Activated CD4-positive, alpha-beta memory T cell treated with anti-CD3 and anti-CD28 coated beads for 36 hours (primary cell): ENCODE results near the gene PLEKHA5. TPM values are rescaled to one million over a fixed set of nuclear protein-coding genes. Genes with fewer than 3 reads are reported as not detected.
"Not testable (repeated sequence)": the region's sequence is repeated elsewhere in the genome, so short reads cannot be mapped to it uniquely, and the experiment has no call there.

Experiments used
- CTCF ChIA-PET: fragments of 350-600 bp; sonication (Branson Sonifier 250); formaldehyde crosslinking; loops from one replicate; lab custom pipeline; 2021; ENCODE audit warnings: antibody characterized with exemption, inconsistent platforms; lab: Charles Lee
- POLR2A ChIA-PET: fragments of 350-600 bp; sonication (Branson Sonifier 250); formaldehyde crosslinking; loops from one replicate; lab custom pipeline; 2021; ENCODE audit warnings: antibody characterized with exemption; lab: Charles Lee
- DNase-seq: peaks from one replicate; pipeline ENCODE4 v3.0.0-alpha.2; 2020
- H3K27ac Mint-ChIP-seq: one replicate; pipeline ENCODE4 v1.8.0; 2021; ENCODE audit warnings: mixed read lengths
- H3K27me3 Mint-ChIP-seq: one replicate; pipeline ENCODE4 v1.8.0; 2021; ENCODE audit warnings: mixed read lengths
- H3K36me3 Mint-ChIP-seq: one replicate; pipeline ENCODE4 v1.8.0; 2021; ENCODE audit warnings: mixed read lengths
- H3K4me1 Mint-ChIP-seq: one replicate; pipeline ENCODE4 v1.8.0; 2021; ENCODE audit warnings: low read depth, mixed read lengths
- H3K4me3 Mint-ChIP-seq: one replicate; pipeline ENCODE4 v1.8.0; 2021; ENCODE audit warnings: mild to moderate bottlenecking, mixed read lengths
- H3K9me3 Mint-ChIP-seq: one replicate; pipeline ENCODE4 v1.8.0; 2021; ENCODE audit warnings: mixed read lengths
- intact Hi-C: fragments of 100-400 bp; cut with micrococcal nuclease; formaldehyde crosslinking; loops from one replicate; pipeline ENCODE4 v1.15.1; 2023
- total RNA-seq, 2 experiments: library from RNA; stranded (reverse); gene quantifications; one replicate each; pipeline ENCODE4 v1.2.3, GENCODE V29; 2021

PLEKHA5 gene
- total RNA-seq, 2 experiments from 2014 or later, result 6.6 to 7.4 TPM

DNA sequence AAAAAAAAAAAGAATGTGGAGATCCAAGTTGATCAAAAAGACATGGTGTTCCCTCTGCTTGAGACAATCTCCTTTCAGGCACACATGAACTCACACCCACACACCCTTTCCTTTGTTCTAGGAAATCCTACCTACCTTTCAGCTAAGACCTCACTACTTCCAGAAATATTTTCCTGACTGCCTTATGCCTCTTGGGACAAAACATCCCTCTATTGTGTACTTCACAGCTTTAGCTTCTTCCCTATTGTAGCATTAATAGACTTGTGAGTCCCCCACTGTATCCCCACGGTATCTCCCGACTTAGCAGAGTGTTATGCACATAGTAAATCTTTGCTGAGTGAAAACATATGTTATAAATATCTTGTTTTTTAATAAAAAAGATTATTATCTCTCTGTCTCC lies 264.9 kb downstream of the PLEKHA5 start:
- Mint-ChIP-seq H3K36me3 (no peaks in the 10 kb centered on the region), H3K4me3 (no peak overlapping the region), H3K27ac (no peak overlapping the region), H3K9me3 (no peaks in the 10 kb centered on the region), H3K4me1 (no peaks in the 10 kb centered on the region), H3K27me3 (no peaks in the 10 kb centered on the region)
- intact Hi-C loops, result no loop called here
- POLR2A ChIA-PET, result no interaction called here
- no peak for DNase-seq
- CTCF ChIA-PET, result no interaction called here

DNA sequence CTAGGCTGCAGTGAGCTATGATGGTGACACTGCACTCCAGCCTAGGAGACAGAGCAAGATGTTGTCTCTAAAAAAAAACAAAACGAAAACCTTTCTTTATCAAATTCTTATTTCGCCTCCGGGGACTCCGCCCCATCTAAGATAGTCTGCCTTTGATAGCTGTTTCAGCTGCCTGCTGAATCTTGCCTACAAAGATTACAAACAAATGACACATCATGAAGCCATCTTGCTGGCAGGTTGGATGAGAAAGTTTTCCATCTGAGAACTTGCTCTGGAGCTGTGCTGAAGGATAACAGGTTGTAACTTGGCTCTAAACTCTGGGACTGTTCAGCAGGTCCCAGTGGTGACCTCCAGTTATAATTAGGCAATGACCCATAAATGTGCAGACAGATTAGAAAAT lies 268.0 kb downstream of the PLEKHA5 start:
- DNase-seq, result no peak
- H3K36me3 Mint-ChIP-seq, result no peaks in the 10 kb centered on the region
- POLR2A ChIA-PET, result no interaction called here
- no peaks in the 10 kb centered on the region for H3K9me3 Mint-ChIP-seq
- CTCF ChIA-PET, result no interaction called here
- H3K27ac Mint-ChIP-seq, result no peak overlapping the region
- no peaks in the 10 kb centered on the region for H3K27me3 Mint-ChIP-seq
- no peaks in the 10 kb centered on the region for H3K4me1 Mint-ChIP-seq
- no peak overlapping the region for H3K4me3 Mint-ChIP-seq
- intact Hi-C loops, result no loop called here

DNA sequence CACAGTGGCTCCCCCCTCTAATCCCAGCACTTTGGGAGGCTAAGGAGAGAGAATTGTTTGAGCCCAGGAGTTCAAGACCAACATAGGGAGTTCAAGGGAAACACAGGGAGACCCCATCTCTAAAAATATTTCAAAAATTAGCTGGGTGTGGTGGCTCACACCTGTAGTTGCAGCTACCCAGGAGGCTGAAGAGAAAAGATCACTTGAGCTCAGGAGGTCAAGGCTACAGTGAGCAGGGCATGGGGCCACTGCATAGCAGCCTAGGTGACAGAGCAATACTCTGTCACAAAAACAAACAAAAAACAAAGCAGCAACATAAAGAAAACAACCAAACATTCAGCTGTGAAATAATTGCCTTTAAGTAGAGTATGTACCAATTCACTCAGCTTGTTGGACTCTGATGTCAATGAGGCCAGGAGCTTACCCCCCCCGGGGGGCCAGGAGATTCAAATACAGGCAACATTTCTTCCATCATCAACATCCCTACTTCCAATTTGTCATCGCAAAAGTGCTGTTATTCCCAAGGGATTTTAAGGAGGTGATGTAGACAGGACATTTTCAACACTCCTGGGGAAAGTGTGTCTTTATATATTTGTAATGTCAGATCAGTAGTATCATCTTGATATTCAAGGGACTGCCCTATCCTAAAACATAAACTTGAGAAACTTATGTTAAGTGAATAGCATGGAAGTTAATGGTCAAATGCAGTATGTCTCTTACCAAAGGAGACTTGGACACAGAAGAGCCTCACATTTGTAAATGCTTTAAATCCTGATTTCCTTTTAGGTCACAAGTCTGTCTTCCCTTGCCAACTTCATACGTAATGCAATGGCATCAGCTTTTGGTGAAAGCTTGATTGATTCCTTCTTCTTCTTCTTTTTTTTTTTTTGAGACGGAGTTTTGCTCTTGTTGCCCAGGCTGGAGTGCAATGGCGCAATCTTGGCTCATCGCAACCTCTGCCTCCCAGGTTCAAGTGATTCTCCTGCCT lies 269.1 kb downstream of the PLEKHA5 start:
- Mint-ChIP-seq H3K27ac (no peak overlapping the region), H3K36me3 (no peaks in the 10 kb centered on the region), H3K27me3 (no peaks in the 10 kb centered on the region), H3K4me1 (no peaks in the 10 kb centered on the region), H3K9me3 (no peaks in the 10 kb centered on the region), H3K4me3 (no peak overlapping the region)
- intact Hi-C loops, result no loop called here
- CTCF ChIA-PET, result no interaction called here
- no peak for DNase-seq
- POLR2A ChIA-PET, result no interaction called here

DNA sequence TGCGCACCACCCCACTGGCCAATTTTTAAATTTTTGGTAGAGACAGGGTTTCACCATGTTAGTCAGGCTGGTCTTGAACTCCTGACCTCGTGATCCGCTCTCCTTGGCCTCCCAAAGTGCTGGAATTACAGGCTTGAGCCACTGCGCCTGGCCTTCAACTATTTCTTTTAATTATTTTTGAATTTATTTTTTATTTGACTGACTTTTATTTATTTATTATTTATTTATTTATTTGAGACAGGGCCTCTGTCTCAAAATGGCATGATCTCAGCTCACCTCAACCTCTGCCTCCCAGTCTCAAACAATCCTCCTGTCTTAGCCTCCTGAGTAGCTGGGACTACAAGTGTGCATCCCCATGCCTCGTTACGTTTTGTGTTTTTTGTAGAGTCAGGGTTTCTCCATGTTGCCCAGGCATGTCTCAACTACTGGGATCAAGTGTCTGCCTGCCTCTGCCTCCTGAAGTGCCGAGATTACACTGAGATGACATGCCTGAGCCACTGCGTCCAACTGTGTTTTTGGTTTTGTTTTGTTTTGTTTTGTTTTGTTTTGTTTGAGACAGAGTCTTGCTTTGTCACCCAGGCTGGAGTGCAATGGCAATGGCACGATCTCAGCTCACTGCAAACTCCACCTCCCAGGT lies 271.2 kb downstream of the PLEKHA5 start:
- POLR2A ChIA-PET, H3K4me1 Mint-ChIP-seq, H3K4me3 Mint-ChIP-seq, H3K36me3 Mint-ChIP-seq, CTCF ChIA-PET, H3K27me3 Mint-ChIP-seq, DNase-seq, H3K9me3 Mint-ChIP-seq, intact Hi-C loops, H3K27ac Mint-ChIP-seq: not testable (repeated sequence)

DNA sequence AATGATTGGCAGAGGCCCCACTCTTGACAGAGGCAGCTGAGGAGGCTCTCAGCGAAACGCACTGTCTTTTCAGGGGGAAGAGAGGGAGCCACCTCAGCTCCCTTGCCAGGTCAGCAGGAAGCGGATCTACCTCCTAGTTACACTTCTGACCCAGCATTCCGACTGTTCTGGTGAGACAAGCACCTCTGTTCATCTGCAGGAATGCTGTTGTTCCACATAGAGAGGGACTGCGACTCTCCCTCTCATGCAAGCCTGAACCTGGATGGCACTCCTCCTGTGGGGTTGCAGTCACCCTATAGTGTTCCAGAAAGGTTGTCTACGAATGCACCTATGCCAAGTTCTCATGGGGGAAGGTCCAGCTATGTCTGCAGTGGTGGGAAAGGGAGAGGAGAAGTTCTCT lies 272.7 kb downstream of the PLEKHA5 start:
- peaks cover 5% of the 10 kb centered on the region for H3K9me3 Mint-ChIP-seq
- peaks cover 3% of the 10 kb centered on the region for H3K36me3 Mint-ChIP-seq
- CTCF ChIA-PET, result no interaction called here
- no peak overlapping the region for H3K27ac Mint-ChIP-seq
- H3K27me3 Mint-ChIP-seq, result no peaks in the 10 kb centered on the region
- POLR2A ChIA-PET, result no interaction called here
- intact Hi-C loops, result no loop called here
- H3K4me1 Mint-ChIP-seq, result peaks cover 6% of the 10 kb centered on the region
- no peak overlapping the region for H3K4me3 Mint-ChIP-seq
- no peak for DNase-seq

DNA sequence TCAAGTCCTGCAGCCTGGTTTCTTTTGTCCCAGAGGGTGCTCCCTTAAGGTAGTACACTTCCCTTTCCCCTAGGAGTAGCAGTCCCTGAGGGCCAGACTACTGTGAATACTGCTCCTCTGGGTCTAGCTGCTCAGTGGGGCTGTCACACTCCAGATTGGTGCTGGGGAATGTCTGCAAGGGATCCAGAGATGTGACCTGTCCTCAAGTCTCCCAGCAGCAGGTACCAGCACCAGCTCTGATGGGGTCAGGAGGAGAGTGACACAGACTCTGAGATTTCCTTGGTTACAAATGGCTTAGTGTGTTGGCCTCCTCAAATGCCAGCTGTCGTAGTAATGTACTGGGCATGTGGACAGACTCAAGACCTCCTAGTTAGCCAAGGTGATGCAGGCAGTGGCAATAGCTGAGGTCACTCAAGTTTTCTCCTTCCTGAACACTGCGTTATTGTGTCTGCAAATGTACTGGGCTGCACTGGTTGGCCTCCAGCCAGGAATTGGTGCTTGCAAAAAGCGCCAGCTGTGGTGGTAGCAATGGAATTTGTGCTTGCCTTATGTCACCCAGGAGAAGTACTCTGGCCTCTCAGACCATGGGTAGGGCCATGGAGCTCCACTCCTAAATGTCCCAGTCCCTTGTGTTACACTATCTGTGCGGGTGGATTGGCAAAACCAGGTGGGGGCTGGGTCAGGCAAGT lies 273.4 kb downstream of the PLEKHA5 start:
- H3K27ac Mint-ChIP-seq, result no peak overlapping the region
- H3K36me3 Mint-ChIP-seq, result peaks cover 3% of the 10 kb centered on the region
- DNase-seq, result no peak
- intact Hi-C loops, result no loop called here
- H3K4me3 Mint-ChIP-seq, result no peak overlapping the region
- ChIA-PET POLR2A (no interaction called here), CTCF (no interaction called here)
- H3K27me3 Mint-ChIP-seq, result no peaks in the 10 kb centered on the region
- peaks cover 6% of the 10 kb centered on the region for H3K4me1 Mint-ChIP-seq
- H3K9me3 Mint-ChIP-seq, result peaks cover 5% of the 10 kb centered on the region

DNA sequence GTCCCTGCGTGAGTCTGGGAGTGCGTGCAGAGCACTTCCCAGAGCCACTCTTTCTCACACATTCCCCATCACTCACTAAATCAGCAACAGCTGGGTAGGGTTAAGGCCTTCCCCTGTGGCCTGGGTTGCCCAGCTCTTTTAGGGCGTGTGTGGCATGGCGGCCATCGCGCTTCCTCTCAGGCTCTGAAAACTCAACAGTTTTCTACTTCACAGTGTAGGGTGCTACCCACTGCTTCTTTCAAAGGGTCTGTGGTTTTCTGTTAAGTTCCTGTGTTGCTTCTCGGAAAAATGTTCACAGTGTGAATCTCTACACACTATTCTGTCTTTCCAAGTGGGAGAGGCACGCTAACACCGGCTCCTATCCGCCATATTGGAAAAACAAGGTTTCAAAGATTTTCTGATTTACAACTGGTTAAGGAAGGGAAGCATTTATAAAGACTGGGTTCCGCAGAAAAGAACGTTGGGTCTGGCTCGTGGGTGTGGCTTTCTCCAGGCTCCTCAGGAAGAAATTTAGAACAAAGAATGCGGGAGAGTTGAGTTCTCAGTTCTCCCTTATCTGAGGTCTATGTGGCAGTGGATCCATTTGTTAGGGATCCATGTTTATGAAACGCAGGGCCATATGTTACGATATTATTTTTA lies 274.8 kb downstream of the PLEKHA5 start:
- Mint-ChIP-seq H3K36me3 (peaks cover 3% of the 10 kb centered on the region), H3K27ac (peak overlapping the region; percentile 2), H3K27me3 (no peaks in the 10 kb centered on the region), H3K4me1 (peaks cover 6% of the 10 kb centered on the region), H3K9me3 (peaks cover 5% of the 10 kb centered on the region), H3K4me3 (no peak overlapping the region)
- POLR2A ChIA-PET, result no interaction called here
- no peak for DNase-seq
- intact Hi-C loops, result no loop called here
- CTCF ChIA-PET, result no interaction called here

DNA sequence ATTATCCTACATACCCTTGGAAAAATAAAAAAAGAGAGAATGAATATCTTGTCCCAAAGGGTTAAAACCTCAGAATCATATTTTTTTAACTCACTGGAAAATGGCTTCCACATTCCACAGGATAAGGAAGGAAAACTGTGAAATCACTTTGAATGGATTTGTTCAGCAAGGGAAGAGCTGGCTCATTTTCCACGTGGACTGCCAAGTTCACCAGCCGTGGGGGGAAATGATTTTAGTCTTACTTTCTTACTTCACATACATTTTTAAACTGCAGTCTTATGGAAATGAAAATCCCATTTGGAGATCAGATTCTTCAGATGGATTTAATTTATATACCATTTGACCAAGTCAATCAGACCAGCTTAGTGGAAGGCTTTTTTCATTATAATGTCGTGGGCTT lies 279.8 kb downstream of the PLEKHA5 start:
- H3K27ac Mint-ChIP-seq, result no peak overlapping the region
- no peaks in the 10 kb centered on the region for H3K27me3 Mint-ChIP-seq
- H3K9me3 Mint-ChIP-seq, result no peaks in the 10 kb centered on the region
- peaks cover 3% of the 10 kb centered on the region for H3K4me1 Mint-ChIP-seq
- ChIA-PET CTCF (no interaction called here), POLR2A (no interaction called here)
- H3K4me3 Mint-ChIP-seq, result no peak overlapping the region
- no peak for DNase-seq
- H3K36me3 Mint-ChIP-seq, result no peaks in the 10 kb centered on the region
- intact Hi-C loops, result no loop called here

DNA sequence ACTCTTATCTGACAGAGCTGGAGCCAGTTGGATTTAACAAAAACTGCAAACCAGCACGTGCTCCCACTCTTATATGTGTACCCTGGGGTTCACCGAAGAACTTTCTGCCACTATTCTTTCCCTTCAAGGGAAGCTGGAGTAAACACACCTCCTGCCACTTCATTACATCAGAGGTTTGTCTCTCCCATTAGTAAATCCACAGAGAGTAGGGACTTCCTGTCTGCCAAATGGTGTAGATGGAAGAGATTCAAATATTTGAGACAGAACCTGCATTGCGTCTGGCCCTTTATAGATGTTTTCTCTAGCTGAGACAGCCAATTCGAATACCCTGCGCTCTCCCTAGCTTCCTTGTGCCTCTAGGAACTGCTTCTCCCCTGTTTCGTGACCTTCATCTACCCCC lies 280.7 kb downstream of the PLEKHA5 start:
- H3K27ac Mint-ChIP-seq, result no peak overlapping the region
- no peaks in the 10 kb centered on the region for H3K27me3 Mint-ChIP-seq
- intact Hi-C loops, result no loop called here
- H3K9me3 Mint-ChIP-seq, result no peaks in the 10 kb centered on the region
- no peak overlapping the region for H3K4me3 Mint-ChIP-seq
- no peaks in the 10 kb centered on the region for H3K36me3 Mint-ChIP-seq
- DNase-seq, result no peak
- no peaks in the 10 kb centered on the region for H3K4me1 Mint-ChIP-seq
- ChIA-PET POLR2A (no interaction called here), CTCF (no interaction called here)

DNA sequence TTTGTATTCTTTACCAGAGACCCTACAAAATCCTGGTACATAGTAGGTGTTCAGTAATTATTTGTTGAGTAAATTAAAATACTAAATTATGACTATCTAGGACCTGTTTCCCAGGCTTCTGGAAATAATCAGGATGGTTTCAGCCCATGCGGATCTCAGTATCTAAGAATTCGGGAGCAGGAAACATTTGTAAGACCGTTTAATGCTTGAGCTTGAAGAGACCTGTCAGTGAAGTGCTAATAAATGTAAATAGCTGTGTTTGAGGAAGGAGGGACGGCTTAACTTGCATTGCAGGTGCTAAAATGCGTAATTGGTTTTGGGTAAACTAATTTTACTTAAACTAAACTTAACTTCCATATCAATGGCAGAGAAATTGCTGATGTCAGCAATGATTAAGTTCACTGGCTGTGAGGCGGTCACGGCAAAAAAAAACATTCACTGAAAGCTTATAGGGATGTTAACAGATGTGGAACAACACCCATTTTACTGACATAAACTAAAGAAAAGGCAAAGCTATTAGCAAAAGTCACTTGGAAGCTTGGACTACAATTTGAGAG lies 281.2 kb downstream of the PLEKHA5 start:
- Mint-ChIP-seq H3K4me1 (no peaks in the 10 kb centered on the region), H3K27me3 (no peaks in the 10 kb centered on the region), H3K9me3 (no peaks in the 10 kb centered on the region), H3K4me3 (no peak overlapping the region), H3K36me3 (no peaks in the 10 kb centered on the region), H3K27ac (no peak overlapping the region)
- CTCF ChIA-PET, result no interaction called here
- POLR2A ChIA-PET, result no interaction called here
- intact Hi-C loops, result no loop called here
- no peak for DNase-seq

DNA sequence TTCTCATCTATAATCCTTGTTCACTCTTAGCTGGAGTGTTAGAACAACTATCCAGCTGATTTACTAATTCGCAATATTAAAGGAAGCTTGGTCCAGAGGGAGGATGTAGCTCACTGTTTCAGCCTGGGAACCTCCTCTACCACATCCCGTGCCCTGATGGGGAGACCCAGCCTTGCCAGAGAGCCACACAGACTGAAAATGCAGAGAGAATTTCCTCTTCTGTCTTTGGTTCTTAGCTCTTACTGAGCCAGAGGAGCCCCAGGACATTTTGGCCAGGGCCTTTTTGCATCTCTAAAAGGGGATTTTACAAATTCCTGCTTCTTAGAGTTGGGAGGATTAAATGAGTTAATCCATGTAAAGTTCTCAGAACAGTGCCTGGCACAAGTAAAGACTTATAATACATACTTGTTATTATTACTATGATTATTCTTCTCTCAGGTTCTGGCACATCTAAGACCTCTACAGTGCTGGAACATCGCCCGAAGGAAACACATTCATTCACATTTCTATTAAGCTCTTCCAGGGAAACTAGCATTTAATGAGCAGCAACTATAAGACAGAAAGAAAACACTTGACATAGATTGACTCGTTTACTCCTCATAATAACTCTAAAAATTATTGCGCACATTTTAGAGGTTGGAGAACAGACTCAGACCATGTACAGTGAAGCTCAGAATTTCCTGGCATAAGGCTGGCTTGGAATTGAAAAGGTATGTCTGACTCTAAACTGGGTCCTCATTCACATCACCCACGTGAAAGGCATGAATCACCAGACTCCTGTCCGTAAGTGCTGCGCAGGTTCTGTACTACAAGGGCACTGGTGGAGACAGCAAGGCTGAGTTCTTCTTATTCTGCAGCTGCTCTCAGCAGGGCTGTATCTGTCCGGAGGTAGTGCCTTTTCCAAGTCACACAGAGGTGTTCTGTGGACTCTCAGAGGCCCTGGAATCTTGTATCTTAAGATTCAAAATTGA lies 282.0 kb downstream of the PLEKHA5 start:
- Mint-ChIP-seq H3K27me3 (no peaks in the 10 kb centered on the region), H3K9me3 (no peaks in the 10 kb centered on the region)
- POLR2A ChIA-PET, result no interaction called here

More for the DNA sequence above, 282.0 kb downstream of the PLEKHA5 start:
- H3K4me3 Mint-ChIP-seq, result no peak overlapping the region
- H3K27ac Mint-ChIP-seq, result no peak overlapping the region
- H3K4me1 Mint-ChIP-seq, result no peaks in the 10 kb centered on the region
- no peak for DNase-seq
- H3K36me3 Mint-ChIP-seq, result no peaks in the 10 kb centered on the region
- CTCF ChIA-PET, result no interaction called here
- intact Hi-C loops, result no loop called here
